22Rv1 (cell line): ENCODE results near the gene RTTN.

Source experiments
- CTCF ChIP-seq: fragments of 450-650 bp; IDR thresholded peaks from 2 replicates; pipeline ENCODE4 v1.5.1; 2017; ENCODE audit warnings: mild to moderate bottlenecking
- ZFX ChIP-seq: fragments of 450-650 bp; IDR thresholded peaks from 2 replicates; pipeline ENCODE4 v1.6.1; 2017; ENCODE audit warnings: antibody characterized with exemption, borderline replicate concordance

DNA sequence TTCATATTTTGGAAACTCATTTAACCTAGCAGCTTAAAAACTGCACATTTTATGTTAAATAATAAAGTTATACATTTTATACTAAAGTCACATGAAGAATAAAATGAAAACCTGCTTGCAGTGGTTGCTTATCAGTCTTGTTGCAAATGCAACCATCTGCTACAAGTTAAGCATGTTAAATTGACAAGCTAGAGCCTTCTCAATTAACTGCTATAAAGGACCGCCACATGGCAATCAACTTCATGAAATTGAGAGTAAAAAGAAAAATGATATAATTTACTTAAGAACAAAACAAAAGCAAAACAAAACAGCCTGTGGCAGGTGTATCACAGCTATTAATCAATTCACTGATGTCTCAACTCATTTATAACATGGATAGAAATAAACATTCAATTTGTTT is 78.7 kb downstream of the RTTN start:
- no peak for TF ChIP-seq CTCF
- TF ChIP-seq ZFX, result no peak
